Activated T-helper 1 cell treated with Interleukin-2 at 50 U/mL for 16 hours (primary cell): Measurements from ENCODE around the gene ILF3.

Source experiments
- DNase-seq: peaks from one replicate; pipeline ENCODE4 v3.0.0-alpha.2; 2020; ENCODE audit warnings: low read depth

The ILF3 gene

GRCh38 chr19:10730932-10731331 lies 76.8 kb downstream of the ILF3 start:
- no peak for DNase-seq

GRCh38 chr19:10735741-10736140 lies 81.6 kb downstream of the ILF3 start:
- no peak for DNase-seq

GRCh38 chr19:10736189-10736588 lies 82.0 kb downstream of the ILF3 start:
- DNase-seq: no peak

- DNase-seq: no peak
These were observed 82.9 kb downstream of the ILF3 start for GRCh38 chr19:10736916-10737551.

DNA sequence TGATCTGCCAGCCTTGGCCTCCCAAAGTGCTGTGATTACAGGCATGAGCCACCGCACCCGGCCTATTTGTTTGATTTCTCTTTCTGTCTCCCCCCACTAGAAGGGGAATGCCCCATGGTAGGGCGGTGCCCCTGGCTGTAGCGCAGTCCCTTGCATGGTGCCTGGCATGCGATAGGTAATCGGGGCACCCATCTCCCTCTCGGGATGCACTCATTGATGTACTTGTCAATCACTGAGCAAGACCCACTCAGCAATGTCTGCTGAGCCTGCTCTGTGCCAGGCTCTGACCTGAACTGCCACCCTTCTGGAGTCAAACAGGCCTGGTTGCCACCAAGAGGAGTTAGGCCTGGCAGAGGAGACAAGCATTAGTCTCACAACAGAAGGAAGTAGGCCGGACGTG lies 83.6 kb downstream of the ILF3 start:
- DNase-seq: no peak

- DNase-seq: no peak
These were observed 86.7 kb downstream of the ILF3 start for GRCh38 chr19:10740798-10741197.
